NCI-H1105 treated with DMSO at 0.1 percent for 48 hours (cell line): Measurements from ENCODE around the gene ZNF672.
"Not testable (repeated sequence)": the region's sequence is repeated elsewhere in the genome, so short reads cannot be mapped to it uniquely, and the experiment has no call there.

Experiments used
- DNase-seq: peaks from one replicate; lab custom pipeline; 2025; lab: John Stamatoyannopoulos, UW

The ZNF672 gene

DNA sequence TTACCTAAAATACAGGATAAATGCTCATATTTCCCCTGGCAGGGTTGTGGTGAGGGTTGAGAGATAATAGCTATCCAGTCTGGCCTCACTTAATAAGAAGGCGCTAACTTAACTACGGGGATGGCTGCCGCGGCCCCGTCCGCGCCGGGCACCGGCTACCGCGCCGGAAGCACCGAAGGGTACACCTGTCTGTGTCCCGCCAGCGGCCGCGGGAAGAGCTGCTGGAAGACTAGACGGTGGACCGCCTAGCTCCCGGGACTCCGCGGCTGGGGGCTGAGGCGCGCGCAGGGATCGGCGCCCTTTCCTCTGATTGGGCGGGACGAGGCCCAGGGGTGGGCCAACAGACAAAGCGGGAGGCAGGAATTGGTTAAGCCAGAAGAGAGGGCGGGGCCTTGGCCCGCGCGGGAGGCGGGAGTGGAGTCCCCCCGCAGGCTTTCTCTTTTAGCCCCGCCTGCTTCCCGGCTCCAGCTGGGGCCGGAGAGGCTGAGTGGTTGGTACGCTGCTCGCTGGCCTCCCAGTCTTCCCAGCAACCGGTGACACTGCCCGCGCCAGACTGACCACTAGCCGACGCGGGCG is at the start of gene ZNF672:
Gene ZNF672 (plus strand): TSS at position 444 of the 576 bp plus-strand sequence. CDS start 9,051 bp downstream, outside the sequence.
- peak; percentile 88 for DNase-seq

DNA sequence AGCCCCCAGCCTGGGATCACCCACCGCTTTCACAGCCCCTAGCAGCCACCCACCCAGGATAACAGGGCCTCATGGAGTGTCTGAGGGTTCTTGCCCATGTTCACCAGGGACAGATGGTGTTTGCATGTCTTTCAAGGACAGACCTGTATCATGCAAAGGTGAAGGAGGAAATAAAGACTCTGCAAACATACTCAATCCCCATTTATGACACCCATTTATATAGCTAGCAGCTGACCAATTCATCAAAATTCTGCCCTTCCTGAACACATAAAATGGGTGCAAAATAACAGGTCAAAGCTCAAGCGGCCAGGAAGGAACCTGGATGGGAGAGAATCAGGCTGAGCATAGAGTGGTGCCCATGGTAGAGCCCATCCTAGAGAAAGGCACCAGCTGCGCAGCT is 49.7 kb upstream of the ZNF672 start:
- DNase-seq = no peak

DNA sequence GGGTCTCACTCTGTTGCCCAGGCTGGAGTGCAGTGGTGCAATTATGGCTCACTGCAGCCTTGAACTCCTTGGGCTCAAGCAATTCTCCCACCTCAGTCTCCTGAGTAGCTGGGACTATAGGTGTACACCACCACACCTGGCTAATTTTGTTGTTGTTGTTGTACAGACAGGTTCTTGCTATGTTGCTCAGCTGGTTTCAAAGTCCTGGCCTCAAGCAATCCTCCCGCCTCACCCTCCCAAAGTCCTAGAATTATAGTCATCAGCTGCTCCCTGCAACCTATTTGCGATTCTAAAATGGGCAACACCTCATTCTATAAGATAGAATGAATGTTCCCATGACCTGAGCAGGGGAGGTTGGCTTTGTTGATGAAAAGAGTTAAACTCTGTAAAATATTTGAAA is 48.7 kb upstream of the ZNF672 start:
- not testable (repeated sequence) for DNase-seq

DNA sequence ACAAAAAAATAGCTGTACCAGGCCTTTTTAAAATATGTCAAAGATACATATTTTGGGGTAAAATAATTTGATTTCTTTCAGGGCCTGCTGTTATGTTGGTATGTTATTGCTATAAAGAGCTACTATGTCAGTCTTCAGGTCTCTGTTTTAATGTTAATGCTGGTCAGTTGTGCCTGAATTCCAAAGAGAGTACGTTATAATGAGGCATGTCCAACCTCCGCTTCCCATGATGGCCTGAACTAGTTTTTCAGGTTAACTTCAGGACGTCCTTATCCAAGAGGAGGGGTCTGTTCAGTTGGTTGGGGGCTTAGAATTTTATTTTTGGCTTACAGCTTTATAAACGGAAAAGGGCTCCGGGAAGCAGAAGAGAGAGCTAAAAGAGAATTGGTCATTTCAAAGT is 47.6 kb upstream of the ZNF672 start:
- no peak for DNase-seq

DNA sequence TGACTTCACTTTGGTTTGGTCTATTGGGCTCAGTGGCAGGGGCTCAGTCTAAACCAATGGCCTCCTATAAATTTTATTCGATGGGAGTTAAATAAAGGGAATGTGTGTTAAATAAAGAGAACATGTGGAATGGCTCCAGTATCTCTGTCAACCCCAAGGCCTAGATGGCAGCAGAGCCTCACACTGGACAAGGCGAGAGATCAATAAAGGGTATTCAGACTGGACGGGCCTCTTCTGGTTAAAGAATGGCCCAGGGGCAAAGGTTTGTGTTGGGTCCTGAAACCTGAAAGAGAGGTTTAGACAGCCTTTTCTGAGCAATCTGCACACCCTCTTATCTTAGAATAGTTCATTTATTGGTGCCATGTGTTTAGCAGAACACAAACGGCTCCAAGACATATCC is 47.0 kb upstream of the ZNF672 start:
- no peak for DNase-seq

- DNase-seq = no peak
These were observed 45.7 kb upstream of the ZNF672 start for GRCh38 chr1:248792342-248792741.

DNA sequence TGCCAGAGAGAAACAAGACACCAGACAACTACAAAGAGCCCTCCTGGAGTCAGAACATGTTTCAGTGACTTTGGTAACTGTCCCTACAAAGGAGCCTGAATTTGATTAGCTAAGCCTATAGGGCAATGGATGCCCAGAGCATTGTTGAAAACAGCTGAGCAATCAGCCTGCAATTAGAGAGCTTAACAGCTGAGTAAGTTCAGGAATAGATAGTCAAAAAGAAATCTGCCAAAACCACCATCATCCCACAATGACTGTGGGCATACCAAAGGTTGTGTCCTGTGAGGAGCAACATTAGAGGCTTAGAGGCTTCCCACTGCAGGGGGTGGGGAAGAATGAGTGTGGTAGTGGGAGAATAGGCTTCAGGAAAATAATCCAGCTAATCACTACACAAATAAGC is 44.4 kb upstream of the ZNF672 start:
- DNase-seq = no peak

DNA sequence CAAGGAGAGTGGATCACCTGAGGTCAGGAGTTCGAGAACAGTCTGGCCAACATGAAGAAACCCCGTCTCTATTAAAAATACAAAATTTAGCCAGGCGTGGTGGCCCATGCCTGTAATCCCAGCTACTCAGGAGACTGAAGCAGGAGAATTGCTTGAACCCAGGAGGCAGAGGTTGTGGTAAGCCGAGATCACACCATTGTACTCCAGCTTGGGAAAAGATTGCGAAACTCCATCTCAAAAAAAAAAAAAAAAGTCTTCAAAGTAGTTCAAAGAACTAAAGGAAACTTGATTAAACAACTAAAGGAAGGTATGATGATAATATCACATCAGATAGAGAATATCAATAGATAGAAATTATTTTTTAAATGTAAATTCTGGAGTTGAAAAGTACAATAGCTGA is 43.4 kb upstream of the ZNF672 start:
- not testable (repeated sequence) for DNase-seq

DNA sequence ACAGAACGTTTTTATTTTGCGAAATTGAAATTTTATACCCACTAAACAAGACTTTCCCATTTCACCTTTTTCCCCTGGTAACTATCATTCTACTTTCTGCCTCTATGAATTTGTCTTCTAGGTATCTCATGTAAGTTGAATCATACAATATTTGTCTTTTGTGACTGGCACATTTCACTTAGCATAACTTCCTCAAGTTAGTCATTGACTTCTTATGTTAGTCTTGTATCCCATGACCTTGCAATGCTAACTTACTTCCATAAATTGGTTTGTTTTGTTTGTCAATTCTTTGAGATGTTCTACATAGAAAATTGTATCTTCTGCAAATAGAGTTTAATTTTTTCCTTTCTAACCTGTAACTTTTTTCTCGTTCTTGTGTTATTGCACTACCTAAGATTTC is 39.2 kb upstream of the ZNF672 start:
- no peak for DNase-seq

DNA sequence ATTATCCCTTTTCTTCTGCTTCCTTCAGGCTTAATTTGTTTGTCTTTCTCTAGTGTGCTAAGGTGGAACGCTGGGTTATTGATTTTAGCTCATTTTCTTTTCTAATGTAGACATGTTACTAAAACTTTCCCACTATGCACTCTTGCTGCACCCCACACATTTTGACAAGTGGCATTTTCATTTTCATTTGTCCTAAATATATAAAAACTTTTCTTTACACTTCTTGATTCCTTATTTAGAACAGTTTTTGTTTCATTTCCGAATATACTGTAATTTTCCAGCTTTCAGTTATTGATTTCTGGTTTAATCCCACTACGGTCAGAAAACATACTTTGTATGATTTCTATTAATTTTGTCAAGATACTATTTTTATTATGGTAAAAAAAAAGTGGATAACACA is 37.6 kb upstream of the ZNF672 start:
- DNase-seq = no peak

DNA sequence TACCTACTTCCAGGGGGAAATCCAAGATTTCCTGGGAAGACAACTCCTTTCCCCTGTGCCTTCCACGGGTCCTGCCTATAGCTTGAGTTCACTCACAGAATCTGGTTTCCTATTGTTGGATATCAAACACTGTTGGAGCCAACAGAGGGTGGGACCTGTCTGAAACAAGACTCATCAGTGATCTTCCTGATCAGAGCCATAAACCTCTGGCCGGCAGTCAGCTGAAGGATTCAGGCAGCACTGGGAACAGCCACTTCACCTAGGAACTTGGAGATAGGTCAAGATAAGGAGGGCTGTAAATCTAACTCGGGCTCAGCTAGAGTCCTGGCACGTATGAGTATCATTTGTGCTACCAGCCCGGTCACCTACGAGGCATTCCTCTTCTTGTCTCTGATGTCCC is 35.6 kb upstream of the ZNF672 start:
- DNase-seq = no peak

DNA sequence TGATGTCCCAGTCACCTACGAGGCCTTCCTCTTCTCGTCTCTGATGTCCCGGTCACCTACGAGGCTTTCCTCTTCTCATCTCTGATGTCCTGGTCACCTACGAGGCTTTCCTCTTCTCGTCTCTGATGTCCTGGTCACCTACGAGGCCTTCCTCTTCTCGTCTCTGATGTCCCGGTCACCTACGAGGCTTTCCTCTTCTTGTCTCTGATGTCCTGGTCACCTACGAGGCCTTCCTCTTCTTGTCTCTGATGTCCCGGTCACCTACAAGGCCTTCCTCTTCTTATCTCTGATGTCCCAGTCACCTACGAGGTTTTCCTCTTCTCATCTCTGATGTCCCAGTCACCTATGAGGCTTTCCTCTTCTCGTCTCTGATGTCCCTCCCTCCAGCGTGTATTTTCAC is 34.5 kb upstream of the ZNF672 start:
- not testable (repeated sequence) for DNase-seq

- DNase-seq = no peak
These were observed 33.0 kb upstream of the ZNF672 start for GRCh38 chr1:248804771-248805681.

- DNase-seq = no peak
These were observed 32.1 kb upstream of the ZNF672 start for GRCh38 chr1:248805876-248806275.

DNA sequence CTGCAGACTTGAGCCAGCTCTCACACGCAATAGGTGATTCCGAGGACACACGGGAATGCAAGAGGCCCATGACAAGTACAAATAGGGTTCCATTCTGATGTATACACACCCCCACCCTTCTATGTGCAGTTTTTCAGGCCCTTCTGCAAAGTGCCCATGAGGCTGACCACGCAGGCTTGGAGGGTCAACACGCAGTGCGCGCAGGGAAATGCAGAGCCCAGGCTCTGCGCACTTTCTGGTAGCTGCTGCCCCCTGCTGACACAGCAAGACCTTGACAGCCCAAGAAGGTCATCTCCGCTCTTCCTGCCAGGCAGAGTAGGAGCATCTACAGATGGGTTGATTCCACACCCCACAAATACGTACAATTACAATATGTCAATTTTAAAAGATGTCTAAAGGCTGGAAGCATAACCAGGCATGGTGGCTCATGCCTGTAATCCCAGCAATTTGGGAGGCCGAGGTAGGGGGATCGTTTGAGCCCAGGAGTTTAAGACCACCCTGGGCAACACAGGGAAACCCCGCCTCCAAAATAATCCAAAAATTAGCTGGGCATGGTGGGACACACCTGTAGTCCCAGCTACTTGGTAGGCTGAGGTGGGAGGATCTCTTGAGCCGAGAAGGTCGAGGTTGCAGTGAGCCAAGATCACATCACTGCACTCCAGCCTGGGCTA is 30.8 kb upstream of the ZNF672 start:
- DNase-seq = peak; percentile 10

DNA sequence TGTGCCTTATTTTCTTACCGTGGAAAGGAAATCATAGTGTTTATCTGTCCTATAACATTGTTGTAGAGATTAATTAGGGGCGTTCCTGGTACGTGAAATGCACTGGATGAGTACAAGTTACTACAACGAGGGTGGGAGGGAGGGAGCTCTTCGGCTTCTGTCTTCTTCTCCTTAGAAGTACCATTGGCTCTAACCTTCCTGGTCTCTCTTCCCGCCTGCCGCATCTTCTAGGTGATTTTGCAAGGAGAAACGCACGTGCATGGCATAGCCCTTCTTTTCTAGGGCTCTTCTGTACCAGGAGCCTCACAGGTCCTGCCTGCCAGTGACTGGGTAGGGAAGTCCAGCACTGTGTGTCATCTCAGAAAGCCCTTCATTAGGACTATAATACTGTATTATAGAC is 29.1 kb upstream of the ZNF672 start:
- DNase-seq = no peak

DNA sequence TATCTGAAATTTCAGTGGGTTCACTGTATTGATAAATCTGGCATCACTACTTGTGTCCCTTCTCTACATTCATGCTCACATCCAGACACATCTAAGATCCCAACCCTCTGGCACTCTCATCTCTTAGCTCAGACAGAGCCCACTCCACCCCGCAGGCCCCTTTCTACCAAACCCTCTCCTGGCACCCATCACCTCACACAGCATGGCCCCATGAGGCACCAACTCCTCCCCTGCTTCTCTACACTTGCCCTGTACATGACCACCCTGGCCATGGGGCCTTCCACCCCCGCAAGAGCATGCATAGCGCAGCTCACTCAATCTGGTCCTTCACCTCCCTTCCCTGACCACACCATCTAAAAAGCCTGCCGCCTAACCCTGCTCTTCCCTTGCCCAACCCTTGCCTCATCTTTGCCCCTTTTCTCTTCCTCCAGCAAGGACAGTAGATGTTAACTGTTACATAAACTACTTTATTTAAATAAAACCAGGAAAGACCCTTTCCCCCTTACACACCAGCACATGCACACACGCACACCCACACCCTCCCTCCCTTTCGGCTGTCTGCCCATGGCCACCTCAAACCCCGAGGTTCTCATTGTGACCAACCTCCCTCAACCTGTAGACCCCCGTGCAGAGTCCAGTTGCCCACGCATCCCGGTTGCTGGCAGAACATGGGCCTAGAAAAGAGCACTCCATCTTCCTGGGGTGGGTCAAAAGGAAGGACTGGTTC is 27.9 kb upstream of the ZNF672 start:
- no peak for DNase-seq

DNA sequence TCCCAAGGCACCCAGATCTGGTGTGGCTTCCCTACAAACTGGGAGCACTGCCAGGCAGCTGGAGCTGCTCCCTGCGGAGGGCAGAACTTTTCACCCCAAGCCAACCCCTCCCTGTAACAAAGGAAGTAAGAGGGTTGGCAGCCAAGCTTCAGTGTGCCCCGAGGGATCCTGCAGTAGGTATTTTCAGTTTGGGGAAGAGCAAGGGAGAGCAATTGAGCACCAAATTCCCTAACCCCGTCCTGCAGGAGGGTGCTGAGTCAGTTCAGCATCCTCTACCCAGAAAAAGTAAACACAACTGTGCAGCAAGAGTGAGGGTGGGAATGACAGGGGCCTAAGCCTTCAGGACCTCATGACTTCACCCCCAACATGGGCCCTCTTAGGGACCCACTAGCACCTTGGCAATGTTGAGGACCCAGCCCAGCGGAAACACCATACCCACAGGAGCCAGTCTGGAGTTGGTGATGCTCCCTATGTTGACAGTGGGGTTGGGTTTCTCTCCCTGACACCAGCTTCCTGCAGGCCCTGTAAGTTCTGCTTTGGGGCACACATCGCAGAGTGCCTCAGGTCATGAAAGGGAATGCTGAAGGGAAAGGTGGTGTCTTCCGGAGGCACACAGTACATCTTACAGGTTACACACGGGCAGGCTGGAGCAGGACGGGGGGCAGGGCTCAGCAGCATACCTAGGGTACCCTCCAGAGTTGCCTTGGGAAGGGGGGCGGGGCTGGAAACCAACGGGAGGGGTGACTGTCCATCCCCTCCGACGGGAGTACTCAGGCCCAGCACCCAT is 27.1 kb upstream of the ZNF672 start:
- DNase-seq = no peak

GRCh38 chr1:248811514-248812490 is 26.2 kb upstream of the ZNF672 start:
- DNase-seq = no peak

DNA sequence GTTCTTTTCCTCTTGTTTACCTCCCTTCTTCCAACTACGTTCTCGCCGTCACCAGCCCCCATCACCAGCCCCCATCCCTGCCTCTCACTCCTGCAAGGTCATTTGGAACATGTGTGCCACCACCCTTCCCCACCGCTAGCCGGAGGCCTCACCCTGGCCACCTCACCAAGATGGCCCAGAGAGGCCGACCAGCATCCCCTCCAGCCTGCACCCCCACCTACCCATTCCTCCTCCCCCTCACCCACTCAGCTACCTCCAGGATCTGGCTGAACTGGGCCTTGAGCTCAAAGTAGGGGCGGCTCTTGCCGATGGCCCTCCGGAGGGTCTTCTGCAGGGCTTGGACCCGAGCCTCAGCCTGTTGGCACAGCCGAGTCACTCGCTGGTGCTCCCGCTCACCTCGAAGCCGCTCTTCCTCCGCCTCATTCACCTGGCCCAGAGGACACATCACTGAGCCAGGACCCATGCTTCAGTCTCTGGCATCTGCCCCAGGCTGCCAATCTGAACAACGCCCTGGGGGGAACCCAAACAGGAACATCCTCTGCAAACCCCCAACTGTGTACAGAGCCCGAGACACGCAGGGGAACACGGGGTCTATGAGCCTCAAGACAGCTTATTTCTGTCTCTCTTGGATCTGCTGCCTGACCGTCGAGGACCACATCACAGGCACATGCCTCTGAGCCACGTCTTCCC is 25.1 kb upstream of the ZNF672 start:
- no peak for DNase-seq
